Measurements from ENCODE around the gene BCL2L14. TPM values are rescaled to one million over a fixed set of nuclear protein-coding genes. Genes with fewer than 3 reads are reported as not detected.

Gene BCL2L14
- total RNA-seq, 1 experiment from 2014 or later, result not detected

DNA sequence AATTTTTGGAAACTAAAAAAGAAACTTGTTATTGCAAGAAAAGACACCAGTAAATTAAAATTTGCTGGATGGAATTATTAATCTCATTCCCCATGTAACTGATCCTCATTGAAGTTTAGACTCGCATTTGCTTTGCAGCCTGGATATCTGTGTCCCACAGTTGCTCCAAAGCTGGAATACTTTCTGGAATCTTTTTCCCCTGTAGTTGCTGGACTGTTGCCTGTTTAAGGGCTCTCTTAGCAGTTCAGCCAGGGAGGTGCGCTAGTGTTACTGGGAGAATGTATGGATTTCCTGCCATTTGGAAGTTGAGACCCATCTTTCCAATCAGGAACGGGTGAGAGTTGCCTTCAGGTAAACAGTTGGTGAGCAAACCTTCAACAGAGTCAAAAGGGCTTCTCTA, 20.3 kb downstream of the BCL2L14 start:
- Histone ChIP-seq H3K36me3 (ENCODE audit: insufficient read depth, low read length, poor library complexity, severe bottlenecking) (no peaks in the 10 kb centered on the region), H3K27ac (ENCODE audit: low read depth, low read length, poor library complexity, severe bottlenecking) (no peak overlapping the region), H3K27me3 (replicated peaks; ENCODE audit: insufficient read depth, low read depth, low read length, poor library complexity) (no peaks in the 10 kb centered on the region), H3K4me3 (ENCODE audit: low read depth, low read length, poor library complexity, severe bottlenecking) (no peak overlapping the region), H3K9me3 (ENCODE audit: low read depth, low read length, poor library complexity, severe bottlenecking) (no peaks in the 10 kb centered on the region), H3K4me1 (ENCODE audit: insufficient read depth, low read length, poor library complexity, severe bottlenecking) (peaks cover 12% of the 10 kb centered on the region)
- ChIA-PET POLR2A (ENCODE audit: low non-redundant PET) (no interaction called here), CTCF (no interaction called here)
- BruUV-seq (replicated peaks), result no TSS peak
- TF ChIP-seq, protein P1, sequence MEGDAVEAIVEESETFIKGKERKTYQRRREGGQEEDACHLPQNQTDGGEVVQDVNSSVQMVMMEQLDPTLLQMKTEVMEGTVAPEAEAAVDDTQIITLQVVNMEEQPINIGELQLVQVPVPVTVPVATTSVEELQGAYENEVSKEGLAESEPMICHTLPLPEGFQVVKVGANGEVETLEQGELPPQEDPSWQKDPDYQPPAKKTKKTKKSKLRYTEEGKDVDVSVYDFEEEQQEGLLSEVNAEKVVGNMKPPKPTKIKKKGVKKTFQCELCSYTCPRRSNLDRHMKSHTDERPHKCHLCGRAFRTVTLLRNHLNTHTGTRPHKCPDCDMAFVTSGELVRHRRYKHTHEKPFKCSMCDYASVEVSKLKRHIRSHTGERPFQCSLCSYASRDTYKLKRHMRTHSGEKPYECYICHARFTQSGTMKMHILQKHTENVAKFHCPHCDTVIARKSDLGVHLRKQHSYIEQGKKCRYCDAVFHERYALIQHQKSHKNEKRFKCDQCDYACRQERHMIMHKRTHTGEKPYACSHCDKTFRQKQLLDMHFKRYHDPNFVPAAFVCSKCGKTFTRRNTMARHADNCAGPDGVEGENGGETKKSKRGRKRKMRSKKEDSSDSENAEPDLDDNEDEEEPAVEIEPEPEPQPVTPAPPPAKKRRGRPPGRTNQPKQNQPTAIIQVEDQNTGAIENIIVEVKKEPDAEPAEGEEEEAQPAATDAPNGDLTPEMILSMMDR (conservative IDR thresholded peaks at IDR 0.05; ENCODE audit: low read depth, low read length), result no peak
- no peak for TF ChIP-seq EZH2 (IDR thresholded peaks at IDR 0.05; ENCODE audit: borderline replicate concordance, low read depth, low read length, poor library complexity, severe bottlenecking)
- DNase-seq (ENCODE audit: low spot score), result no peak
- intact Hi-C loops (cut with micrococcal nuclease; ENCODE audit: unreplicated experiment), result no loop called here

DNA sequence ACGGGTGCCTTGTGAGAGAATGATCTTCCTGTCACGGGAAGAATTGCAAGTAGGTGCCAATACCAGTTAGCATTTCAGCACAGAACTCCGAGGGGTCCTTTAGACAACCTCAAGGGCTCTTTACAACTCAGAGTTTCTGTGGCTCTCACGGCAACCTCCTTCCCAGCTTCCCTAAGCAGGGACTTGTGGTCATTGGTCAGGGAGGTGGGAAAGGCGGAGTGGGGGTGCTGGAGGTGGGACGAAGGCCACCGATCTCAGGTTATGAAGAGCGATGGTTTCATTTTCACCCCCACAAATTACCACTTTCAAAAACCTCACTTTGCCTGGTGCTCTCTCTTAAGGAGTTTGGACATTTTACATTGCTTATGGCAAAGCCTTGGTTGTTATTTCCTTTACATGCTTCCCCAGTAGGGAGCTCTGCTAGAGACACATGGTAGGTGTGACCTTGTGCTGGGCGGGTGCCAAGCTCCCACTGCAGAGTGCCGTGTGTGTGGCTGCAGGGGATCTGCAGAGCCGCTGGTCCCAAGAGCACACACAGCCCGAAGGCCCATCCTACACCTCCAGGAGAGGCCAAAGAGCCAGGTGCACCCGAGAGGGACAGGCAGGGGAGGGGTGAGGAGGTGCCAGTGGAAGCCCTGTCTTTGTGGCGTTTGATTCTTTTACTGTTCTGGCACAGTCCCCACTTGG, 21.4 kb downstream of the BCL2L14 start:
- CTCF ChIA-PET, result no interaction called here
- POLR2A ChIA-PET (ENCODE audit: low non-redundant PET), result no interaction called here

DNA sequence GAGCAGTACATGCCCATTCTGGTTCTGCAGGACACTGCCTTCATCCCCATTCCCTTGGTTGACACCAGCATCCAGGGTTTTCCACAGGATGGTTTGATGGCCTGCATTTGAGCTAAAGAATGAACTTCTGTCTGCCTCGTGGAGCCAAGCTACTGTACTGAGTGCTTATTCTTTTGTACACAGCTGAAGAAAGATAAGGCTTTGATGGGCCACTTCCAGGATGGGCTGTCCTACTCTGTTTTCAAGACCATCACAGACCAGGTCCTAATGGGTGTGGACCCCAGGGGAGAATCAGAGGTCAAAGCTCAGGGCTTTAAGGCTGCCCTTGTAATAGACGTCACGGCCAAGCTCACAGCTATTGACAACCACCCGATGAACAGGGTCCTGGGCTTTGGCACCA, 23.7 kb downstream of the BCL2L14 start:
- ChIA-PET POLR2A (ENCODE audit: low non-redundant PET) (interaction anchor here (0.7 kb wide), 1 partner anchor 573 kb away, joined by 8 read pairs; no protein-coding TSS in a partner anchor), CTCF (no interaction called here)
- TF ChIP-seq, protein P1 (conservative IDR thresholded peaks at IDR 0.05; ENCODE audit: low read depth, low read length), result no peak
- no peak for TF ChIP-seq EZH2 (IDR thresholded peaks at IDR 0.05; ENCODE audit: borderline replicate concordance, low read depth, low read length, poor library complexity, severe bottlenecking)
- no TSS peak for BruUV-seq (replicated peaks)
- intact Hi-C loops (cut with micrococcal nuclease; ENCODE audit: unreplicated experiment), result no loop called here
- DNase-seq (ENCODE audit: low spot score), result no peak
- H3K4me1 ChIP-seq (ENCODE audit: insufficient read depth, low read length, poor library complexity, severe bottlenecking), result peaks cover 20% of the 10 kb centered on the region
- no peaks in the 10 kb centered on the region for H3K27me3 ChIP-seq (replicated peaks; ENCODE audit: insufficient read depth, low read depth, low read length, poor library complexity)
- no peak overlapping the region for H3K4me3 ChIP-seq (ENCODE audit: low read depth, low read length, poor library complexity, severe bottlenecking)
- no peak overlapping the region for H3K27ac ChIP-seq (ENCODE audit: low read depth, low read length, poor library complexity, severe bottlenecking)
- no peaks in the 10 kb centered on the region for H3K9me3 ChIP-seq (ENCODE audit: low read depth, low read length, poor library complexity, severe bottlenecking)
- H3K36me3 ChIP-seq (ENCODE audit: insufficient read depth, low read length, poor library complexity, severe bottlenecking), result no peaks in the 10 kb centered on the region

More for the DNA sequence above, 21.4 kb downstream of the BCL2L14 start:
- H3K36me3 ChIP-seq (ENCODE audit: insufficient read depth, low read length, poor library complexity, severe bottlenecking), result no peaks in the 10 kb centered on the region
- no TSS peak for BruUV-seq (replicated peaks)
- no peaks in the 10 kb centered on the region for H3K27me3 ChIP-seq (replicated peaks; ENCODE audit: insufficient read depth, low read depth, low read length, poor library complexity)
- H3K4me3 ChIP-seq (ENCODE audit: low read depth, low read length, poor library complexity, severe bottlenecking), result no peak overlapping the region
- peaks cover 12% of the 10 kb centered on the region for H3K4me1 ChIP-seq (ENCODE audit: insufficient read depth, low read length, poor library complexity, severe bottlenecking)
- TF ChIP-seq, protein P1 (conservative IDR thresholded peaks at IDR 0.05; ENCODE audit: low read depth, low read length), result no peak
- TF ChIP-seq EZH2 (IDR thresholded peaks at IDR 0.05; ENCODE audit: borderline replicate concordance, low read depth, low read length, poor library complexity, severe bottlenecking), result no peak
- no peak overlapping the region for H3K27ac ChIP-seq (ENCODE audit: low read depth, low read length, poor library complexity, severe bottlenecking)
- intact Hi-C loops (cut with micrococcal nuclease; ENCODE audit: unreplicated experiment), result no loop called here
- peak; percentile 39 for DNase-seq (ENCODE audit: low spot score)
- no peaks in the 10 kb centered on the region for H3K9me3 ChIP-seq (ENCODE audit: low read depth, low read length, poor library complexity, severe bottlenecking)

Measured in A673 (cell line).